ENCODE measurements around the gene SWAP70. TPM values are rescaled to one million over a fixed set of nuclear protein-coding genes. Genes with fewer than 3 reads are reported as not detected.

SWAP70 gene
- total RNA-seq, 1 experiment from 2014 or later, result 18.6 TPM

DNA sequence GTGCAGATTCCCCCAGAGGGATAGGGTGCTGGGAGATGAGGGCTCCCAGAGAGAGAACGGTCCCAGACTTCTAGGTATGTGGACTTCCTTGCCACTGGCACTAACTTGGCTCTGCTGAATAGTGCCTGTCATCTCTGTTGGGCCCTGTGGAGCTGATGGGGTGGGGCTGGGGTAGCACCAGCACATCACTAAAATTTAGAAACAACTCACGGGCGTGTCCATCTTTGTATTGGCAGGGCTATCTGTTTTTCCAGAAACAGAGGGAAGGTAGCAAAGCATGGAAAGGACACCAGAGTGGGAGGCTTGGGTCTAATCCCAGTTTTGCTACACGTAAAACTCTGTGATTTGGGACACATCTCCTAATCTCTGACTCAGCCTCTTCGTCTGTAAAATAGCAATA lies 25.8 kb downstream of the SWAP70 start:
- DNase-seq, result no peak
- Histone ChIP-seq H3F3A (ENCODE audit: insufficient read depth, low read depth) (no peaks in the 10 kb centered on the region), H3K9me3 (ENCODE audit: insufficient read depth, low read depth) (no peaks in the 10 kb centered on the region), H3K9me2 (ENCODE audit: insufficient read depth) (no peaks in the 10 kb centered on the region), H3K36me3 (ENCODE audit: low read depth) (no peaks in the 10 kb centered on the region), H3K4me3 (no peak overlapping the region), H2AFZ (no peak overlapping the region), H3K79me2 (ENCODE audit: low read depth) (no peaks in the 10 kb centered on the region), H3K4me1 (replicated peaks; ENCODE audit: insufficient read depth) (no peaks in the 10 kb centered on the region), H4K20me1 (ENCODE audit: insufficient read depth) (no peaks in the 10 kb centered on the region), H3K4me2 (no peak overlapping the region), H3K27me3 (ENCODE audit: insufficient read depth, low read depth) (no peaks in the 10 kb centered on the region), H3K27ac (no peak overlapping the region)
- BruUV-seq (replicated peaks), result no TSS peak
- ChIA-PET POLR2A (ENCODE audit: unreplicated experiment) (interaction anchor here (1.2 kb wide), 1 partner anchor 31 kb away, joined by 3 read pairs; no protein-coding TSS in a partner anchor), CTCF (no interaction called here)
- intact Hi-C loops (cut with micrococcal nuclease; ENCODE audit: unreplicated experiment), result no loop called here
- TF ChIP-seq, protein P1, sequence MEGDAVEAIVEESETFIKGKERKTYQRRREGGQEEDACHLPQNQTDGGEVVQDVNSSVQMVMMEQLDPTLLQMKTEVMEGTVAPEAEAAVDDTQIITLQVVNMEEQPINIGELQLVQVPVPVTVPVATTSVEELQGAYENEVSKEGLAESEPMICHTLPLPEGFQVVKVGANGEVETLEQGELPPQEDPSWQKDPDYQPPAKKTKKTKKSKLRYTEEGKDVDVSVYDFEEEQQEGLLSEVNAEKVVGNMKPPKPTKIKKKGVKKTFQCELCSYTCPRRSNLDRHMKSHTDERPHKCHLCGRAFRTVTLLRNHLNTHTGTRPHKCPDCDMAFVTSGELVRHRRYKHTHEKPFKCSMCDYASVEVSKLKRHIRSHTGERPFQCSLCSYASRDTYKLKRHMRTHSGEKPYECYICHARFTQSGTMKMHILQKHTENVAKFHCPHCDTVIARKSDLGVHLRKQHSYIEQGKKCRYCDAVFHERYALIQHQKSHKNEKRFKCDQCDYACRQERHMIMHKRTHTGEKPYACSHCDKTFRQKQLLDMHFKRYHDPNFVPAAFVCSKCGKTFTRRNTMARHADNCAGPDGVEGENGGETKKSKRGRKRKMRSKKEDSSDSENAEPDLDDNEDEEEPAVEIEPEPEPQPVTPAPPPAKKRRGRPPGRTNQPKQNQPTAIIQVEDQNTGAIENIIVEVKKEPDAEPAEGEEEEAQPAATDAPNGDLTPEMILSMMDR (conservative IDR thresholded peaks at IDR 0.05), result no peak
- TF ChIP-seq EZH2 (IDR thresholded peaks at IDR 0.05; ENCODE audit: low read depth), result no peak

DNA sequence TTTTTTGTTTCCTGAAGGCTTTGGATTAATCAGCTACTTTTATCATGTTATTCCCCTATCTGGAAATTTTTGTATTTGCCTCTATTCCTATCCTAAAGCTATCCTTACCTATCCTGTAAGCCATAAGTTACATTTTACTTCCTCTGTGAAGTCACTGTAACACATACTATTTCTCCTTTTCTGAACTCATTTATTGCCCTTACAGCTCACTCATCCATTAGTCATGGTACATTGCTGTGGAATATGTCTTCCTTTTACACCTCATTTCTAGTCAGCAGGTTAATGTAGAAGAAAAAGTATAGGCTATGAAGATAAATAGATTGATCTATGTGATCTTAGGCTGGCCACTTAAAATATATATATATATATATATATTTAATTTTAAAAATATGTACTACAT lies 28.0 kb downstream of the SWAP70 start:
- Histone ChIP-seq H3K9me2 (ENCODE audit: insufficient read depth) (no peaks in the 10 kb centered on the region), H3K4me2 (no peak overlapping the region), H3K79me2 (ENCODE audit: low read depth) (no peaks in the 10 kb centered on the region), H3K36me3 (ENCODE audit: low read depth) (no peaks in the 10 kb centered on the region), H3K4me1 (replicated peaks; ENCODE audit: insufficient read depth) (no peaks in the 10 kb centered on the region), H3K4me3 (no peak overlapping the region), H3F3A (ENCODE audit: insufficient read depth, low read depth) (no peaks in the 10 kb centered on the region), H3K9me3 (ENCODE audit: insufficient read depth, low read depth) (no peaks in the 10 kb centered on the region), H2AFZ (no peak overlapping the region), H3K27ac (no peak overlapping the region), H3K27me3 (ENCODE audit: insufficient read depth, low read depth) (no peaks in the 10 kb centered on the region), H4K20me1 (ENCODE audit: insufficient read depth) (no peaks in the 10 kb centered on the region)
- POLR2A ChIA-PET (ENCODE audit: unreplicated experiment), result no interaction called here
- DNase-seq, result no peak
- BruUV-seq (replicated peaks), result no TSS peak
- intact Hi-C loops (cut with micrococcal nuclease; ENCODE audit: unreplicated experiment), result no loop called here
- TF ChIP-seq, protein P1 (conservative IDR thresholded peaks at IDR 0.05), result no peak
- TF ChIP-seq EZH2 (IDR thresholded peaks at IDR 0.05; ENCODE audit: low read depth), result no peak
- CTCF ChIA-PET, result interaction anchor here (0.6 kb wide), 1 partner anchor 185 kb away, joined by 3 read pairs; no protein-coding TSS in a partner anchor

DNA sequence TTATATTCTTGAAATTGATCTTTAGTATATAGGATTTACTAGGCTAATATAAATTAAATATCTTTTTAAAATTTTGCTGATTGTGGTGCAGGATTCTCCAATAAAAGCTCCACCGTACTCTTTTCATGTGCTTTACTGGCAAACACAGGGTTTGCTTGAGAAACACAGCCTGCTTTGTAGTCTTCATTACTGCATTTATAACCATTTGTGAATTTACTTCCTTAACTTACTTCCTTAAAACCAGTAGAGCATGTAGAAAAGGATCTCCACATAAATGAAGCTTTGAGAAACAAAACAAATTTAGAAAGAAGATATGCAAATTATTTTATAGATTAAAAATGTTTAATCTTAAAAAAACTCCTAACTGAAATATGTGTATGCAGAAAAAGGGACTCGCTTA lies 28.8 kb downstream of the SWAP70 start:
- no peak for DNase-seq
- no peaks in the 10 kb centered on the region for H4K20me1 ChIP-seq (ENCODE audit: insufficient read depth)
- no peak for TF ChIP-seq EZH2 (IDR thresholded peaks at IDR 0.05; ENCODE audit: low read depth)
- TF ChIP-seq, protein P1 (conservative IDR thresholded peaks at IDR 0.05), result no peak
- H3K4me1 ChIP-seq (replicated peaks; ENCODE audit: insufficient read depth), result no peaks in the 10 kb centered on the region
- BruUV-seq (replicated peaks), result no TSS peak
- H3K36me3 ChIP-seq (ENCODE audit: low read depth), result no peaks in the 10 kb centered on the region
- no peaks in the 10 kb centered on the region for H3F3A ChIP-seq (ENCODE audit: insufficient read depth, low read depth)
- H3K4me2 ChIP-seq, result no peak overlapping the region
- intact Hi-C loops (cut with micrococcal nuclease; ENCODE audit: unreplicated experiment), result no loop called here
- no peaks in the 10 kb centered on the region for H3K9me2 ChIP-seq (ENCODE audit: insufficient read depth)
- ChIA-PET CTCF (interaction anchor here (0.6 kb wide), 1 partner anchor 186 kb away, joined by 3 read pairs; no protein-coding TSS in a partner anchor), POLR2A (ENCODE audit: unreplicated experiment) (no interaction called here)
- no peaks in the 10 kb centered on the region for H3K9me3 ChIP-seq (ENCODE audit: insufficient read depth, low read depth)
- no peaks in the 10 kb centered on the region for H3K79me2 ChIP-seq (ENCODE audit: low read depth)
- no peak overlapping the region for H3K4me3 ChIP-seq
- no peak overlapping the region for H3K27ac ChIP-seq
- H3K27me3 ChIP-seq (ENCODE audit: insufficient read depth, low read depth), result no peaks in the 10 kb centered on the region
- H2AFZ ChIP-seq, result no peak overlapping the region

Data from PC-9 (cell line).